ENCODE data around the gene CDK14. TPM values are rescaled to one million over a fixed set of nuclear protein-coding genes. Genes with fewer than 3 reads are reported as not detected.
"Not testable (repeated sequence)": the region's sequence is repeated elsewhere in the genome, so short reads cannot be mapped to it uniquely, and the experiment has no call there.

CDK14 gene
- polyA plus RNA-seq, 1 donor, result 9.7 TPM

DNA sequence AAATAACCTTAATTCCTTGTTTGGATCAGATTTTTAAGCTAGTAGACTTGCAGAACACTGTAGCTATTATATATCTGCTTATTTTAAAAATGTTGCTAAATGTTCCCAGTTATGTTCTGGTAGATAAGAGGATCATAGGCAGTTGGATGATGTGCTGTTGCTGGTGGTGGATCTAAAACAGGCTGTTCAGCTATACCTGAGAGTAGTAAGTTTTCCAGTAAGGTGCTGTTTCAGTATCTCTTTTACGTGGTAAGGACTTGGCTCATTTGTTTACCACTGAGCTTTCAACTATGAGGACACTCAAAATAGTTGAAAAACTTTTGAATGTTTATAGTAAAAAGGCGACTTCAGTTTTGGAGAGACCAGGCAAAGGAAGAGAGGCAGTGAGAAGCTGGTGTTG is 180.9 kb downstream of the CDK14 start:
- H3K4me3 ChIP-seq (ENCODE audit: low read length), result no peak overlapping the region
- no peak for DNase-seq
- H3K9me3 ChIP-seq (ENCODE audit: control insufficient read depth, low read depth, low read length), result no peaks in the 10 kb centered on the region
- no peaks in the 10 kb centered on the region for H3K36me3 ChIP-seq (ENCODE audit: control insufficient read depth, insufficient read depth, low read length)
- 83% methylated on average over 1 of the region's 2 CpGs for WGBS (ENCODE audit: insufficient coverage, low lambda C conversion rate)
- H3K27me3 ChIP-seq (ENCODE audit: control insufficient read depth, insufficient read depth, low read length), result no peaks in the 10 kb centered on the region
- H3K4me1 ChIP-seq (ENCODE audit: control insufficient read depth, insufficient read depth, low read length), result no peaks in the 10 kb centered on the region
- H3K27ac ChIP-seq (ENCODE audit: low read length), result no peak overlapping the region

DNA sequence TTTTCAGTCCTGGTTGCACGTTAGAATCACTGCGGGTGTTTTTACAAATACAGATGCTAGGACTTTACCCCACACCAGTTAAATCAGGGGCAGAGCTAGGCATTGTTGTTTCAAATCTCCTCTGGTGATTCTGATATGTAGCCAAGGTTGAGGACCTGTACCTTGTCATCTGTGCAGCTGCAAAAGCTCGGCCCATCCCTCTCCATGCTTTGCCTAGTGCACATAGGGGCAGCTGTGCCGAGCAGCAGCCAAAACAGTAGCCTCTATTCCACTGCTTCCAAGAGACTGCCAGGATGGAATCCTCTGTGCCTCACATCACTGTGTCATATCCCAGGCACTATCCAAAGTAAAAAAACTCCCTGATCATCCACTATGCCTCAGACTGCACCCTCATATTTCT is 181.3 kb downstream of the CDK14 start:
- no peak overlapping the region for H3K4me3 ChIP-seq (ENCODE audit: low read length)
- H3K27me3 ChIP-seq (ENCODE audit: control insufficient read depth, insufficient read depth, low read length), result no peaks in the 10 kb centered on the region
- no peaks in the 10 kb centered on the region for H3K4me1 ChIP-seq (ENCODE audit: control insufficient read depth, insufficient read depth, low read length)
- no peak overlapping the region for H3K27ac ChIP-seq (ENCODE audit: low read length)
- H3K36me3 ChIP-seq (ENCODE audit: control insufficient read depth, insufficient read depth, low read length), result no peaks in the 10 kb centered on the region
- no peaks in the 10 kb centered on the region for H3K9me3 ChIP-seq (ENCODE audit: control insufficient read depth, low read depth, low read length)
- DNase-seq, result no peak
- WGBS (ENCODE audit: insufficient coverage, low lambda C conversion rate), result no CpG with 5 or more reads among the region's 4 CpGs

DNA sequence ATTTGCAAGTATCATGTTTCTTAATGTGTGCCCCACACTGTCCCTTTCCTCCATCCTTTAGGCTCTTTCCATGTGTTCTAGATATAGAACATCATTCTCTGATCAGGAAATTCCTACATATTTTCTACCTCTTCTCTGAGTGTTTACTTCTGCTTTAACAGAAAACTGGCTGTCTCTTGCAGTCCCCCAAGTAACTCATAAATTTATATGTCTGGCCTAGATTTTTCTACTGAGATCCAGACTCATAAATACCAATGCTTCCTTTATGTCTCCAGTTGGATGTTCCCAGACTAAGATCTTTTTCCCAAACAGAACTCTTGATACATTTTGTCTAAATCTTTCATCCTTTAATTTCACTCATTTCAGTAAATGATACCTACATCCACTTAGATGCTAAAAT is 181.8 kb downstream of the CDK14 start:
- Histone ChIP-seq H3K36me3 (ENCODE audit: control insufficient read depth, insufficient read depth, low read length) (no peaks in the 10 kb centered on the region), H3K9me3 (ENCODE audit: control insufficient read depth, low read depth, low read length) (no peaks in the 10 kb centered on the region), H3K4me3 (ENCODE audit: low read length) (no peak overlapping the region), H3K27me3 (ENCODE audit: control insufficient read depth, insufficient read depth, low read length) (no peaks in the 10 kb centered on the region), H3K4me1 (ENCODE audit: control insufficient read depth, insufficient read depth, low read length) (no peaks in the 10 kb centered on the region), H3K27ac (ENCODE audit: low read length) (no peak overlapping the region)
- no peak for DNase-seq

DNA sequence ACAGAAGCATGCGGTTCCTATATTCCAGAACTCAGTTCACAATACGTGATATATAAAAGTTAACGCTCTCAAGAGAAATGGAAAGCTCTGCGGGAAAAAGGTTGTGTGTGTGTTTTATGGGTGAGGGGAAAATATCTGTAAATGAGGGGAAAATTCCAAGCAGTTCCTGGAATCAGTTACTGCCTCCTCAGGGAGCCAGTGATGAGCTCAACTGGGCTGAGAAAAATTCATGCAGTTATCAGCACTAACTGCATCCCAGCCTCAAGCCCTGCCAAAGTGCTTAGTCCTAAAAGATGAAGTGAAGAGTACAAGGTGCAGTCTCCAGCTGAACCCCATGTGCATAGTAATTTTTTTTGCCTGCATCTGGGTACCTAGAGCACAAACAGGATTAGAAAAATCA is 191.9 kb downstream of the CDK14 start:
- Histone ChIP-seq H3K4me3 (ENCODE audit: low read length) (no peak overlapping the region), H3K4me1 (ENCODE audit: control insufficient read depth, insufficient read depth, low read length) (no peaks in the 10 kb centered on the region), H3K9me3 (ENCODE audit: control insufficient read depth, low read depth, low read length) (peaks cover 2% of the 10 kb centered on the region), H3K27me3 (ENCODE audit: control insufficient read depth, insufficient read depth, low read length) (no peaks in the 10 kb centered on the region), H3K36me3 (ENCODE audit: control insufficient read depth, insufficient read depth, low read length) (no peaks in the 10 kb centered on the region), H3K27ac (ENCODE audit: low read length) (no peak overlapping the region)
- WGBS (ENCODE audit: insufficient coverage, low lambda C conversion rate), result no CpG with 5 or more reads among the region's 4 CpGs
- DNase-seq, result peak in 1 of 2 donors; percentile 19

DNA sequence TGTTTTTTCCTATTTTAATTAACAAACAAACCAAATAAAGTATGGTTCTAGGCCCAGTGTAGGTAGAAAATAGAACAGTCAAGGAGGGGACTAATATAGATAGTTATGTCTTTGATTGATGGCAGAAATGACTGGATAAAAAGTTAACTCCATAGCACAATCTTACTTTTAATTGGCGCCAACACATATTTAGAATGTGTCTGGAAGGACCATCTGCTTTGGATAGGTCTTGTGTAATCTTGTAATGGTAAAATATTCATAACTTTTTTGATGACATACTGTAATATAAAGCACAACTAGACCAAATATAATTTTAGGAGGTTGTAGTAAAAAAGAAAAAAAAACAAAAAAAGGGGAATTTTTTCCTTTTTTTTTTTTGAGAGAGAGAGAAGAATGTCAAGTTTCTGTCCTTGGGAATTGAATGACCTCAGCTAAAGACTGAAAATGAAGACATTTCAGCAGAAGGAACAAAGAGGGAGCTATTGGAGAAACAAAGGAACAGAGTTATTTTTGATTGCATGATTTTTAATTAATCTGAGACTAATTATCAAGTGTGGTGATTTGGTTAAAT is 193.7 kb downstream of the CDK14 start:
- Histone ChIP-seq H3K4me3 (ENCODE audit: low read length) (no peak overlapping the region), H3K9me3 (ENCODE audit: control insufficient read depth, low read depth, low read length) (no peaks in the 10 kb centered on the region), H3K27me3 (ENCODE audit: control insufficient read depth, insufficient read depth, low read length) (no peaks in the 10 kb centered on the region), H3K4me1 (ENCODE audit: control insufficient read depth, insufficient read depth, low read length) (no peaks in the 10 kb centered on the region), H3K27ac (ENCODE audit: low read length) (no peak overlapping the region), H3K36me3 (ENCODE audit: control insufficient read depth, insufficient read depth, low read length) (no peaks in the 10 kb centered on the region)
- DNase-seq, result no peak
- WGBS (ENCODE audit: insufficient coverage, low lambda C conversion rate), result no CpG with 5 or more reads among the region's 1 CpG

DNA sequence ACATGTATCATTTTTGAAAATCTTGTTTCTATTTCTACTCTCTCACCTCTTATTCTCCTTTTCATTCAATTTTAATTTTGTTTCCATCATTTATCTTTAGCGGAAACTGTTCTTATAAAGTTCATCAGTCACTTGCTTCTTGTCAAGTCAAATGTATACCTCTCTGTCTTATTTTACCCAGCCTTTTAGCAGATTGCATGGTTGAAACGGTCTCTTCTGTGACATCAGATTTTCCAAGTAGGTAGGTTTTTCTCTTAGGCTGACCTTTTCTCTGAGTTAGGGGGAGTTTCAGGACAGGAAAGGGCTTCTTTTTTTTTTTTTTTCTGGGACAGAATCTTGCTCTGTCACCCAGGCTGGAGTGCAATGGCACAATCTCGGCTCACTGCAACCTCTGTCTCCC is 195.5 kb downstream of the CDK14 start:
- DNase-seq, result no peak
- no peak overlapping the region for H3K4me3 ChIP-seq (ENCODE audit: low read length)
- no peaks in the 10 kb centered on the region for H3K27me3 ChIP-seq (ENCODE audit: control insufficient read depth, insufficient read depth, low read length)
- no peaks in the 10 kb centered on the region for H3K9me3 ChIP-seq (ENCODE audit: control insufficient read depth, low read depth, low read length)
- H3K27ac ChIP-seq (ENCODE audit: low read length), result no peak overlapping the region
- WGBS (ENCODE audit: insufficient coverage, low lambda C conversion rate), result 92% methylated on average over 1 of the region's 3 CpGs
- H3K36me3 ChIP-seq (ENCODE audit: control insufficient read depth, insufficient read depth, low read length), result no peaks in the 10 kb centered on the region
- no peaks in the 10 kb centered on the region for H3K4me1 ChIP-seq (ENCODE audit: control insufficient read depth, insufficient read depth, low read length)

DNA sequence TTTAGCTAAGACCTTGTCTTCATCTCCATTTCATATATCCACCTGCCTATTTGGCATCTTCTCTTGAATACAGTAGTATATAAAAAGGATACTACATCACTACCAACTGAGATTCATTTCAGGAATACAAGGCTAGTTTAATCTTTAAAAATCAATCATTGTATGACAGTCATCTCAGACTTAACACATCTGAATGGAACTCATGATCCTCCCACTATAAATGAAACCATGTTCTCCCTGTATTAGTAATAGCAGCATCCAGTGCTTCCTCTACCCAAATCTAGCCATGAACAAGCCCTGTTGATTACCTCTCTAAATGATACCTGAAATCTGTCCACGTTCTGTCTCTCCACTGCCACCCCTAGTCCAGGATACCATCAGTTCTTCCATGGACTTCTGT is 196.2 kb downstream of the CDK14 start:
- Histone ChIP-seq H3K9me3 (ENCODE audit: control insufficient read depth, low read depth, low read length) (no peaks in the 10 kb centered on the region), H3K4me1 (ENCODE audit: control insufficient read depth, insufficient read depth, low read length) (no peaks in the 10 kb centered on the region), H3K27ac (ENCODE audit: low read length) (no peak overlapping the region), H3K4me3 (ENCODE audit: low read length) (no peak overlapping the region), H3K27me3 (ENCODE audit: control insufficient read depth, insufficient read depth, low read length) (no peaks in the 10 kb centered on the region), H3K36me3 (ENCODE audit: control insufficient read depth, insufficient read depth, low read length) (no peaks in the 10 kb centered on the region)
- DNase-seq, result no peak
- WGBS (ENCODE audit: insufficient coverage, low lambda C conversion rate), result 100% methylated on average over 1 of the region's 1 CpG

DNA sequence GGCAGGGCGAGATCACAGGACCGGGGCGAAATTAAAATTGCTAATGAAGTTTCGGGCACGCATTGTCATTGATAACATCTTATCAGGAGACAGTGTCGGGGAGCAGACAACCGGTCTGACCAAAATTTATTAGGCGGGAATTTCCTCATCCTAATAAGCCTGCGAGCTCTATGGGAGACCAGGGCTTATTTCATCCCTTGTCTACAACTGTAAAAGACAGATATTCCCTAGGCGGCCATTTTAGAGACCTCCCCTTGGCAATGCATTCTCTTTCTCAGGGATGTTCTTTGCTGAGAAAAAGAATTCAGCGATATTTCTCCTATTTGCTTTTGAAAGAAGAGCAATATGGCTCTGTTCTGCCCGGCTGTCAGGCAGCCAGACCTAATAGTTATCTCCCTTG is 198.1 kb downstream of the CDK14 start:
- H3K4me3 ChIP-seq (ENCODE audit: low read length); DNase-seq; H3K36me3 ChIP-seq (ENCODE audit: control insufficient read depth, insufficient read depth, low read length); H3K27ac ChIP-seq (ENCODE audit: low read length); H3K27me3 ChIP-seq (ENCODE audit: control insufficient read depth, insufficient read depth, low read length); H3K4me1 ChIP-seq (ENCODE audit: control insufficient read depth, insufficient read depth, low read length); H3K9me3 ChIP-seq (ENCODE audit: control insufficient read depth, low read depth, low read length): not testable (repeated sequence)
- 100% methylated on average over 1 of the region's 12 CpGs for WGBS (ENCODE audit: insufficient coverage, low lambda C conversion rate)

DNA sequence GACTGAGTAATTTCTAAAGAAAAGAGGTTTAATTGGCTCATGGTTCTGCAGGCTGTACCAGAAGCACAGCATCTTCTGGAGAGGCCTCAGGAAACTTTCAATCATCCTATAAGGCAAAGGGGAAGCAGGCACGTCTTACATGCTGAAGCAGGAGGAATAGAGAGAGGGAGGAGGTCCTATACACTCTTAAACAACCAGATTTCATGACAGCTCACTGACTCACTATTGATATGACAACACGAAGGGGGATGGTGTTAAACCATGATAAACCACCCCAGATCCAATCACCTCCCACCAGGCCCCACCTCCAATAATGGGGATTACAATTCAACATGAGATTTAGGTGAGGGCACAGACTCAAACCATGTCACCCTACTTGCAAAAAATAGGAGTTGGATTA is 201.5 kb downstream of the CDK14 start:
- no peaks in the 10 kb centered on the region for H3K4me1 ChIP-seq (ENCODE audit: control insufficient read depth, insufficient read depth, low read length)
- no peak overlapping the region for H3K4me3 ChIP-seq (ENCODE audit: low read length)
- no CpG with 5 or more reads among the region's 2 CpGs for WGBS (ENCODE audit: insufficient coverage, low lambda C conversion rate)
- no peak overlapping the region for H3K27ac ChIP-seq (ENCODE audit: low read length)
- H3K36me3 ChIP-seq (ENCODE audit: control insufficient read depth, insufficient read depth, low read length), result no peaks in the 10 kb centered on the region
- no peaks in the 10 kb centered on the region for H3K27me3 ChIP-seq (ENCODE audit: control insufficient read depth, insufficient read depth, low read length)
- H3K9me3 ChIP-seq (ENCODE audit: control insufficient read depth, low read depth, low read length), result no peaks in the 10 kb centered on the region
- DNase-seq, result no peak

DNA sequence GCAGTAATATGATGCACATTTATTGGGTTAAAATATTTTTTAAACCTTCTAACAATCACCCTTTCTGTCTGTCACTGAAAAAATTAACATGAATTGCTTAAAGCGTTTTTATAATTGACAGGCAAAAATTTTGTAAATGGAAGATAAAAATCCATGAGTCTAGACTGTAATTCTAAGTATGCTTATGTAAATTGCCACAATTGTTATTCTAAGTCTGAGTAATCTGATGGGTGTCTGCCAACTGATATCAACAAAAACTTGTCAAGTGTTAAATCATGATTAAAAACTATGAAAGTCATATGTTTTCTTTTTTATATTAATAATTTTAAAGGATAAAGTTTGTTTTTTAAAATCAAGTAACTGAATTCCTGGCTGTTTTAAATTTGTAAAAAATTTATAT is 208.2 kb downstream of the CDK14 start:
- no peak overlapping the region for H3K4me3 ChIP-seq (ENCODE audit: low read length)
- no peaks in the 10 kb centered on the region for H3K9me3 ChIP-seq (ENCODE audit: control insufficient read depth, low read depth, low read length)
- H3K27me3 ChIP-seq (ENCODE audit: control insufficient read depth, insufficient read depth, low read length), result no peaks in the 10 kb centered on the region
- H3K27ac ChIP-seq (ENCODE audit: low read length), result no peak overlapping the region
- DNase-seq, result no peak
- no peaks in the 10 kb centered on the region for H3K4me1 ChIP-seq (ENCODE audit: control insufficient read depth, insufficient read depth, low read length)
- WGBS (ENCODE audit: insufficient coverage, low lambda C conversion rate), result 63% methylated on average over 1 of the region's 1 CpG
- no peaks in the 10 kb centered on the region for H3K36me3 ChIP-seq (ENCODE audit: control insufficient read depth, insufficient read depth, low read length)

DNA sequence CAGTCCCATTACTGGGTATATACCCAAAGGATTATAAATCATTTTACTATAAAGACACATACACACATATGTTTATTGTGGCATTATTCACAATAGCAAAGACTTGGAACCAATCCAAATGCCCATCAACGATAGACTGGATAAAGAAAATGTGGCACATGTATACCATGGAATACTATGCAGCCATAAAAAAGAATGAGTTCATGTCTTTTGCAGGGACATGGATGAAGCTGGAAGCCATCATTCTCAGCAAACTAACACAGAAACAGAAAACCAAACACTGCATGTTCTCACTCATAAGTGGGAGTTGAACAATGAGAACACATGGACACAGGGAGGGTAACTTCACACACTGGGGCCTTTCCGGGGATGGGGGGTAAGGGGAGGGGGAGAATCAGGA is 219.4 kb downstream of the CDK14 start:
- WGBS (ENCODE audit: insufficient coverage, low lambda C conversion rate), result no CpG with 5 or more reads among the region's 2 CpGs
- H3K36me3 ChIP-seq (ENCODE audit: control insufficient read depth, insufficient read depth, low read length); DNase-seq; H3K4me1 ChIP-seq (ENCODE audit: control insufficient read depth, insufficient read depth, low read length); H3K4me3 ChIP-seq (ENCODE audit: low read length); H3K27me3 ChIP-seq (ENCODE audit: control insufficient read depth, insufficient read depth, low read length); H3K27ac ChIP-seq (ENCODE audit: low read length); H3K9me3 ChIP-seq (ENCODE audit: control insufficient read depth, low read depth, low read length): not testable (repeated sequence)

All from large intestine (tissue), 3 donors.